IPS-15b (cell line): Measurements from ENCODE around the gene KDM2B.

ENCODE experiments used
- H3K27me3 ChIP-seq: one replicate; pipeline ENCODE4 v1.6.1; 2013; ENCODE audit warnings: low read length; ENCODE audit not compliant: control insufficient read depth, insufficient read depth
- H3K36me3 ChIP-seq: one replicate; pipeline ENCODE4 v1.6.1; 2013; ENCODE audit warnings: low read length; ENCODE audit not compliant: control insufficient read depth, insufficient read depth
- H3K4me1 ChIP-seq: one replicate; pipeline ENCODE4 v1.6.1; 2013; ENCODE audit warnings: mild to moderate bottlenecking, low read length; ENCODE audit not compliant: control insufficient read depth, insufficient read depth
- H3K4me3 ChIP-seq: one replicate; pipeline ENCODE4 v1.5.1; 2013; ENCODE audit warnings: low read depth, low read length
- H3K9ac ChIP-seq: one replicate; pipeline ENCODE4 v1.6.1; 2013; ENCODE audit warnings: low read depth, mild to moderate bottlenecking, low read length
- H3K9me3 ChIP-seq: one replicate; pipeline ENCODE4 v1.6.1; 2013; ENCODE audit warnings: mild to moderate bottlenecking, low read length; ENCODE audit not compliant: control insufficient read depth, insufficient read depth

KDM2B gene

GRCh38 chr12:121582583-121583333 lies 1.9 kb upstream of the KDM2B start:
- H3K4me1 ChIP-seq = peaks cover 13% of the 10 kb centered on the region
- H3K27me3 ChIP-seq = no peaks in the 10 kb centered on the region
- H3K9me3 ChIP-seq = no peaks in the 10 kb centered on the region
- no peaks in the 10 kb centered on the region for H3K36me3 ChIP-seq
- H3K4me3 ChIP-seq = peak overlapping the region; percentile 96
- peak overlapping the region; percentile 89 for H3K9ac ChIP-seq

- no peaks in the 10 kb centered on the region for H3K36me3 ChIP-seq
- H3K27me3 ChIP-seq = no peaks in the 10 kb centered on the region
- peak overlapping the region; percentile 96 for H3K4me3 ChIP-seq
- H3K9me3 ChIP-seq = no peaks in the 10 kb centered on the region
- H3K9ac ChIP-seq = peak overlapping the region; percentile 89
- H3K4me1 ChIP-seq = peaks cover 13% of the 10 kb centered on the region
Observed at GRCh38 chr12:121581686-121582429, 1.0 kb upstream of the KDM2B start.

- Histone ChIP-seq H3K9ac (peak overlapping the region; percentile 89), H3K4me1 (peaks cover 26% of the 10 kb centered on the region), H3K36me3 (peaks cover 9% of the 10 kb centered on the region), H3K27me3 (no peaks in the 10 kb centered on the region), H3K4me3 (peak overlapping the region; percentile 96), H3K9me3 (no peaks in the 10 kb centered on the region)
Observed at GRCh38 chr12:121579981-121580868, 598 bp downstream of the KDM2B start.

- Histone ChIP-seq H3K9me3 (no peaks in the 10 kb centered on the region), H3K4me1 (peaks cover 26% of the 10 kb centered on the region), H3K36me3 (peaks cover 19% of the 10 kb centered on the region)
Observed at GRCh38 chr12:121579190-121579791, 1.5 kb downstream of the KDM2B start.

GRCh38 chr12:121578230-121579189 lies 2.3 kb downstream of the KDM2B start:
- Histone ChIP-seq H3K27me3 (no peaks in the 10 kb centered on the region), H3K4me3 (peak overlapping the region; percentile 87), H3K4me1 (peaks cover 21% of the 10 kb centered on the region), H3K9me3 (no peaks in the 10 kb centered on the region), H3K36me3 (peaks cover 25% of the 10 kb centered on the region), H3K9ac (peak overlapping the region; percentile 80)

More at GRCh38 chr12:121579190-121579791, 1.5 kb downstream of the KDM2B start:
- Histone ChIP-seq H3K9ac (peak overlapping the region; percentile 80), H3K27me3 (no peaks in the 10 kb centered on the region), H3K4me3 (peak overlapping the region; percentile 87)

GRCh38 chr12:121577443-121578180 lies 3.2 kb downstream of the KDM2B start:
- Histone ChIP-seq H3K36me3 (peaks cover 25% of the 10 kb centered on the region), H3K9me3 (no peaks in the 10 kb centered on the region), H3K9ac (peak overlapping the region; percentile 80), H3K4me3 (peak overlapping the region; percentile 87), H3K4me1 (peaks cover 15% of the 10 kb centered on the region), H3K27me3 (no peaks in the 10 kb centered on the region)

GRCh38 chr12:121576851-121577391 lies 3.9 kb downstream of the KDM2B start:
- Histone ChIP-seq H3K27me3 (no peaks in the 10 kb centered on the region), H3K4me1 (peaks cover 15% of the 10 kb centered on the region), H3K9me3 (no peaks in the 10 kb centered on the region), H3K4me3 (peak overlapping the region; percentile 87), H3K9ac (peak overlapping the region; percentile 85), H3K36me3 (peaks cover 31% of the 10 kb centered on the region)

DNA sequence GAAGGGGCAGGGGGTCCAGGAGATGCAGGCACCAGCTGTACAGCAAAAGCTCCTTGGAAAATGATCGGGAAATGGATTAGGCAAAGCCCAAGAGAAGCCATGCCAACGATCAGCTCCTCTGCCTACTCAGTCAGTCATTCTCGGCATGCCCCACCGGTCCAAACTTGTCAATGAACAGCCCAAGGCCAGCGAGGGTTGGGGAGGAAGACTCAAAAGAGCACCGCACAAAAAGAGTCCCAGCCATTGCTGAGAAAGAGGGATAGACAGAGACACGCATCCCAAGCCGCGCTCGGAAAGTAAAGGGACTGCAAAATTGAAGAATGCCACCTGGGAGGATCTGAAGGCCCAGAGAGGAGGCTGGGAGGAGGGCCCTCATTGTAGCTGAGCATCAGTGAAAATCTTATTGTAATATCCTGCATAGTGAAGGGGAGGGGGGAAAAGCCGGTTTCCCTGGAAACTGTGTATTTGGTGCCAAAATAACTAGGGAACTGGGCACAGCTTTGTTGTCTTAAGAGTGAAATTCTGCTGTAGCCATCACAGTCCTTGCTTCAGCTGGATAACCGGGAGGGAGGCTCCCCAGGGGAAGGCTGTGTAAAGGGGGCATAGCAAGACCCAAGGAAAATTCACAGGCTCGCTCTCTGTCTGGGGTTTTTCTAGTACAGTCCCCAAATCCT lies 4.7 kb downstream of the KDM2B start:
- peak overlapping the region; percentile 85 for H3K9ac ChIP-seq
- no peaks in the 10 kb centered on the region for H3K9me3 ChIP-seq
- H3K4me1 ChIP-seq = peaks cover 15% of the 10 kb centered on the region
- peak overlapping the region; percentile 87 for H3K4me3 ChIP-seq
- peaks cover 38% of the 10 kb centered on the region for H3K36me3 ChIP-seq
- H3K27me3 ChIP-seq = no peaks in the 10 kb centered on the region

DNA sequence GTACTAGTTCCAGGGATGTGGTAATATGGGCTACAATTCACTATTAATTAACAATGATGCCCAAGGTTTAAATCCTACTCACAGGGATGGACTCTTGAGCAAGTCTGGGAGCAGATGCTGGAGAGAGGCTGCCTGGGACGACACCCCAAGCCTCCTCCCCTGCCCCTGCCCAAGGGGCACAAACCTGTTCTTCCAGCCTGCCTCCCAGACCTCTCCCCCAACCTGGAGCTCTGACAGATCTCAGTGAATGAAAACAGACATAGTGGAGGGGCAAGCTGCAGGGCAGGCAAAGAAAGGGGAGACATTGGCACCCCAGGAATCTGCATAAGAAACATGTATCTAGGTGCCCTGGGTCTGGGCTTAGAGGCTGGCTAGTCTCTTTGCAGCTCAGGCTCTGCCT lies 5.8 kb downstream of the KDM2B start:
- no peaks in the 10 kb centered on the region for H3K27me3 ChIP-seq
- peaks cover 48% of the 10 kb centered on the region for H3K36me3 ChIP-seq
- H3K4me3 ChIP-seq = no peak overlapping the region
- peaks cover 15% of the 10 kb centered on the region for H3K4me1 ChIP-seq
- no peaks in the 10 kb centered on the region for H3K9me3 ChIP-seq
- H3K9ac ChIP-seq = peak overlapping the region; percentile 42
